Measurements from ENCODE around the gene ARL5C.

The ARL5C gene, protein sequence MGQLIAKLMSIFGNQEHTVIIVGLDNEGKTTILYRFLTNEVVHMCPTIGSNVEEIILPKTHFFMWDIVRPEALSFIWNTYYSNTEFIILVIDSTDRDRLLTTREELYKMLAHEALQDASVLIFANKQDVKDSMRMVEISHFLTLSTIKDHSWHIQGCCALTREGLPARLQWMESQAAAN

GRCh38 chr17:39165841-39166349 lies at the start of gene ARL5C:
ARL5C (minus strand) TSS chr17:39166161; CDS start chr17:39165760, 401 bp downstream.
- no peak for DNase-seq (ENCODE audit: low spot score)

GRCh38 chr17:39213852-39214251 lies 47.9 kb upstream of the ARL5C start:
- DNase-seq (ENCODE audit: low spot score), result no peak

DNA sequence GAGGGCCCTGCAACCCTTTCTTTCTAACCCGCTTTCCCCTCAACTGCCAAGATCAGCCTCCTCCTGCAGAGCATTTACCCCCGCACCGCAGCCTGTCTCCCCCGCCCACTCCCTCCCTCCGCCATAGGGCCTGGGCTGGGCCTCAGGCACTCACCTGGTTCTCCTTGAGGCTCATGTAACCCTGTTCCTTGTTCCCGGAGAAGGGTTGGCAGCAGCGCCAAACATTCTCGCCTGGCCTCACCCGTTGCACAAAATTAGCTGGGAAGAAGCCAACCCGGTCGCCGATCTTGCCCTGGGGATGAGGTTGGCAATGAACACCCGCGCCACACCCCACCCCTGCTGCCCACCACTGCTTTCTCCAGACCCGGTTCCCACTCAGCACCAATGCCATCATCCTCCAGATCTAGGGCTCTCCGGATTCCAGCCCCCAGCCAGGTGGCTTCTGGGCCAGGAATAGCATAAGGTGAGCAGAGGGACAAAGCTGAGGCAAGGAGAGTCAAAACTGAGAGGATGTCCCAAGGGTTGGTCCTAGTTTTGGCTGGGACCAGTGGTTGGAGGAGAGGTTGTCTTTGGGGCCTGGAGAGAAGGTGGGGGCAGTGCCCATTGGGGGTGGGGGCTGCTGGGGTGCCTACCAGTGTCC lies 47.0 kb upstream of the ARL5C start:
- no peak for DNase-seq (ENCODE audit: low spot score)

DNA sequence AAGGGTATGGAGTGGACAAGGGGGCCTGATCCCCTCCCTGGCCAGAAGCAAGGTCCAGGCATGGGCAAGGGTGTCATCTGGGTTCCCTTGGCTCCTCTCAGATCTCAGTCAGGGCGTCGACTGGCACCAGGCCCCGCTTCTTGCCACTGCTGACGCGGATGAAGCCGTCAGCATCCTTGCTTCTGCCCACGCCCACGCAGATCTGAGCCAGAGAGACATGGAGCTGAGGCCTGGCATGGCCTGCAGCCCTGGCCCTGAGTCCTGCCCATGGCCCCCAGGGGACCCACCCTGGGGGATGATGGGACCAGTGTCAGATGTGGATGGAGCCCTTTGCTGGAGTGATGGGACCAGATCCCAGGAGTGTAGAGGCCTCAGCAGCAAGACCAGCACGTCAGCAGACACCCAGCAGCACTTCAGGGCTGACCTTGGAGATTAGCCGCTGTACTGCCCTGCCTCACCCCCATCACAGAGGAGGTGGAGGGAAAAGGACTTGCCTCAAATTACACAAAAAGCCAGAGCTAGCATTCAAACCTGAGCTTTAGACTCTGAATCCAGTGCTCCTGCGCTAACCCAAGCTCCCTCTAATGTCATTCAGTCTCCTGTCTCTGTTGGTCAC lies 46.3 kb upstream of the ARL5C start:
- DNase-seq (ENCODE audit: low spot score), result no peak

GRCh38 chr17:39210093-39210434 lies 44.1 kb upstream of the ARL5C start:
- no peak for DNase-seq (ENCODE audit: low spot score)

DNA sequence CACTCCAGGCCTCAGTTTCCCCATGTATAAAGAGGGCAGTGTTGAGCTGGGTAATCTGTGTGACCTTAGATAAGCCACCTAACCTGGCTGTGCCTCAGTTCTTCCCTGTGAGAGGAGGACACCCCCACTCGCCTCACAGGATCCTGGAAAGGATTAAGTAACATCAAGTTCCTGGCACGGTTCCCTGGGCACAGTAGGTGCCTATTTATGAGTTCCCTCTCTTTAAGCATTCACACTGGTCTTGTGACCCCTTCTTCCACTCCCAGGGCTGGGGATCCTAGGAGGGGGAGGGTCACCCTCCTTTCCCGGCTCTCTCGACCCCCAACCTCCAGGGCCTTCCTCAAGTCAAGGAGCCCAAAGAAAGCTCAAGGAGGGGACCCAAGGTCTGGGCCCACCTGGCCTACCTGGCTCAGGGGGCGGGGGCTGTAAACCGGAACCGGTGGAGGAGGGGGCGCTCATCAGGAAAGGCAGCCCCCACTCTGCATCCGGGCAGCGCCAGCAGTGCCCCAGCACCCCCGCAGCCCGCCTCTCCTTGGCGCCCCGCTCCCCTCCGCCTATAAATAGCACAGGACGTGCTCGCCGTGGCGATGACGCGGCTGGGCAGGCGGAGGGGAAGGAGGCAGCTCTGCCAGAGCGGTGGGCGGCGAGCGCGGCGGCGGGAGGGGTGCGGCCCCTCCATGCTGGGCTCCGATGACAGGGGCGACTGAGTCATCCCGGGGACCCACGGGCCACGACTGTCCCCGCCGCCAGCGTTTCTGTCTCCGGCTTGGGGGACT lies 43.5 kb upstream of the ARL5C start:
- DNase-seq (ENCODE audit: low spot score), result no peak

DNA sequence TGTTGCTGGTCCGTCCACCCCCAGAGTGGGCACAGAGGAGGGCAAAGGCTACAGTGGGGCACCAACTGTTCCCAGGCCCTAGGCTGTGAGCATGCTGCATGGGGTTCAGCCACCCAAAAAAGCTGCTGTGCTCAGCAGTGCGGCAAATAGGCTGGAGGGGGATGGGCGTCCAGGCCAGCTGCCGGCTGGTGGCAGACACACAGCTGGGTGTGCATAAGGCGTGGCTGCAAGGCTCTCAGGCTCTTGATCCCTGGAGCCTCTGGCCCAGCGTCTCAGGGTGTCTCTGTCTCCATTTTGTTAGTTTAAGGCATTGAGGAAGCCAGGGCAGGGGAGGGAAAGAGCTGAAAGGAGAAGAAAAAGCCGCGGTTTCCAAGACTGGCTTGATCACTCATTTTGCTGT lies 42.9 kb upstream of the ARL5C start:
- DNase-seq (ENCODE audit: low spot score), result no peak

DNA sequence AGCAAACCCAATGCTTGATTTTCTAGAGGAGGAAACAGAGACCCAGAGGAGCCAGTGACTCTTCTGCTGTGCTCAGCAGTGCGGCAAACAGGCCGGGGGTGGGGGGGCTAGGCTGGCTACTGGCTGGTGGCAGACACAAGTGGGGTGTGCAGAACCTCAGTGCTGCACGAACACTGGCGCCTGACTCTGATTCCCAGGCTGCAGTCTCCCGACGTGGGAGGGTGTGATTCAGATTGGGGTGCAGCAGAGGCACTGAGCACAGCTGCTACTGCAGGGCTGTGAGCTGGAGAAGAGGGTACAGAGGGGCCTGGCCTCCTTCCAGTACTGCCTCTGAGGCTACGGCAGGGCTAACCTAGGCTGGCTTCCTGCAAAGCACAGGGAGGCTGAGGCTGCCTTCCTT lies 42.2 kb upstream of the ARL5C start:
- DNase-seq (ENCODE audit: low spot score), result peak; percentile 45

- peak; percentile 45 for DNase-seq (ENCODE audit: low spot score)
These were observed 39.2 kb upstream of the ARL5C start for GRCh38 chr17:39205112-39205526.

GRCh38 chr17:39204245-39204644 lies 38.3 kb upstream of the ARL5C start:
- DNase-seq (ENCODE audit: low spot score), result no peak

GRCh38 chr17:39200957-39201510 lies 35.1 kb upstream of the ARL5C start:
- no peak for DNase-seq (ENCODE audit: low spot score)

GRCh38 chr17:39200070-39200879 lies 34.3 kb upstream of the ARL5C start, which contains the start of gene RPL19:
RPL19 (plus strand) TSS chr17:39200283; CDS start chr17:39200345, 62 bp downstream.
- DNase-seq (ENCODE audit: low spot score), result peak; percentile 39

DNA sequence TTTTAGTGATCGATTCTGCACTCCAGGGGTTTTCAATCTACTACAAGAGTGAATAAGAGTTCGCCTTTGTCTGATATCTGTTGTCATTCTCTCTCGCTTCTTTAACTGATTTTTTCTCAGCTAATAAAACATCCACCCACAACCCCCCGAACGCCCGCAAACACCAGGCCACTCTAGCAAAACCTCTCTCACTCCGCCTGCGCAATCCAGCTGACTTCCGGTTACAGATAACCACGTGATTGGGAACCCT lies 33.8 kb upstream of the ARL5C start:
- DNase-seq (ENCODE audit: low spot score), result peak; percentile 95

GRCh38 chr17:39198186-39198566 lies 32.2 kb upstream of the ARL5C start:
- DNase-seq (ENCODE audit: low spot score), result no peak

DNA sequence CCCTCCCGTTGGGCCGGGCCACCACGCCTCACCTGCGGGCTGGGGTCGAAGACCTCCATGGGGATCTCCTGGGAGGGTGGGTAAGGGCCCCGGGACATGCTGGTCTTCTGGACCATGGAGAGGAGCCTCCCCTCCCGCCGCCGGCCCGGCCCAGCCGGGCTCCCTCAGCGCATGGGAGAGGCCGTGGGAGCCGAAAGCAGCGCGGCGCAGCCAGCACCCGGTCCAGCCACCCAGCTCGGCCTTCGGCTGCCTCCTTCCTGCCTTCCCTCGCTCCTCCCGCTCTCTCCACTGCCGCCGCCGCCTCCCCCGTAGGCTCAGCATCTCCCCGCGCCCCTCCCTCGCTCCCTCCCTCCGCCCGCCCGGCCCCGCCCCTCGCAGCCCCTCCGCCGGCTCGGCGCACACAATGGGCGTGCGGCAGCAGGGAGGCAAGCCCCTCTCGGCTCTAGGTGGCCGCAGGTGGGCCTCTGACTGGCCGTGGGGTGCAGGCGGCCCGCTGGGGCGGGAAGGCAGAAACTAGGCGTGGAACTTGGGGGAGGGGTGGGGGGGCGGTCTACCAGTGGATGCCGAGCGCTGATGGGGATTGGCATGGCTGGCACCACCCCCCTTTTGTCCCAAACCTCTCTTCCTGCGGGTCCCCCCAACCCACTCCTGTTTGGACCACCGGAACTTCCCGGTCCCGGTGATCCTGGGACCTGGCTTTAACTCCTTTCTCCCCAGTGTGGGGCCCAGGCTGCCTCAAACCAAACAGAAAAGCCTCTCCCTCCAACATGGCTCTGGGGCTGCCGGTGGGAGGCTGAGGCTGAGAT lies 31.6 kb upstream of the ARL5C start, which contains the start of gene CACNB1:
TSS of gene CACNB1 (minus strand) at position 290 of the 806 bp plus-strand sequence. CDS start at position 116, 174 bp downstream.
- DNase-seq (ENCODE audit: low spot score), result peak; percentile 70

DNA sequence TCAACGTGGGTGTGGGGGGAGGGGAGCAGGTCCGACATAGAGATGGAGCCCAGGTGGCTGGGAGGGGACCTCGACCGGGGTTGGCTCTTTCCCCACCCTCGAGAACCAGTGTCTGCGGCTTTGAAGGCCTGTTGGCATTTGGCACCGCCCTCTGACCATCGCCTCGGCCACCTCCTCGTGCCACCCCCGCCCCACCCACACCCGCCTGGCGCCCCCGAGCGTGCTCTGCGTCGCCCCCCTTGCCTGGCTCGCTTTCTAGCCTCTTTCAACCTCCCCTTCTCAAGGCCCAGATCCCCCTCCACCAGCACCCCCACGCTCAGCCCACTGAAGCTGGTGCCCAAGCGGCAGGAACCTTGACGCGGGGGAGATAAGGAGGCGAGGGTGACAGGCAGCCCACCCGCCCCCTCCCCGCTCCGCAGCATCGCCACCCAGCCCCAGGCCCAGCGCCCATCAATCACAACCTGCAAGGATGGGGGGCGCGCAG lies 30.9 kb upstream of the ARL5C start:
- peak; percentile 41 for DNase-seq (ENCODE audit: low spot score)

DNA sequence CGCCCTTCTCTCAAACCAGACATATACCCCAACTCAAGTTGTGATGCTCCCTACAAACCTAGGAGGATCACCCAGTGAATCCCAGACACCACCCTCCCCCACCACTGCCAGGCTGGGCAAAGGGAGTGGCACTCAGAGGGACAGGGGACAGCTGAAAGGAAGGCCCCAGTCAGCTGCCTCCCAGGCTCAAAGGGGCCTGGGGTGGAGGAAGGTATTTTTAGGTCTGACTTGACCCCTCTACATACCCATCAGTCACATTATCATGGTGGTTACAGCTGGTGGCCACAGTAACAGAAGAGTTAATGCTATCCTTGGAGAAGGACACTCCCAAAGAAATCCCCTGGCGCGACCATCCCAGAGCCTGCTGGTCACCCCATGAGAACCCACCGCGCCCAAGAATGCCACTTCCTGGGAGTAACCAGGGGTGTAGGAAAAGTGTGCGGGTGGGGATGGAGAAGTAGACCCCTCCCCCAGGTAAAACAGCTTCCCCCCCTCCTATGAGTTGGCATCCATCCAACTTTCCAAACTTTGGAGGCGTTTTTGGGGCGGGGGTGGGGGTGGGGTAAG lies 30.4 kb upstream of the ARL5C start:
- no peak for DNase-seq (ENCODE audit: low spot score)

DNA sequence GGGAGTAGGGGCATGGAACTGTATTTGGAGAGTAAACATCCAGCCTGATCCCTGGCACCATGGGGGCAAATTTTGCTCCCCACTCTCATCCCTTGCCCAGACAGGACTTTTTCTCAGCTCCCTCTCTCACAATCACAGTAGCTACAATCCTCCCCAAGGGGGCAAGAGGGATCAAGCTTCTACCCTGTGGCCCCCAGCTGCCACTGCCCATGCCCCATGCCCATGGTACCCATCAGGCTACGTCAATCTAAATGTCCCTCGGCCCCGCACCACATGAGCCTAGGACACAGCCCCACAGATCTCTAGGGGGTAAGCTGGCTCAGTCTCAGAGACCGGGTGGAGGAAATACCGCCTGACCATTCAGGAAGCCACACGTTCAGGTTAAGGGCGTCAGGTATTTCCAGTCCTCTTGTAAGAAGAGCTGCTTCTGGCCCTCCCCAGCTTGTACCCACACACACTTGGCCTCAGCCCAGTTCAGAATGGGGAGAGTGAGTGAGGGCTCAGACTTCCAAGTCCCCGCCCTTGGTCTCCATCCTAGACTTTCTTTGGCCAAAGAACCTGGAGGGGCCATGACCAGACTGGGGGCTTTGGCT lies 29.7 kb upstream of the ARL5C start:
- DNase-seq (ENCODE audit: low spot score), result no peak

- DNase-seq (ENCODE audit: low spot score), result no peak
These were observed 29.1 kb upstream of the ARL5C start for GRCh38 chr17:39194985-39195524.
